H1 (cell line): ENCODE measurements around the gene RPUSD4. TPM values are rescaled to one million over a fixed set of nuclear protein-coding genes. Genes with fewer than 3 reads are reported as not detected.

Experiments used
- CTCF ChIA-PET: fragments of 300-600 bp; sonication (Branson Sonifier 250); formaldehyde crosslinking; loops from one replicate; lab custom pipeline; 2021; ENCODE audit not compliant: partially characterized antibody; lab: Charles Lee
- POLR2A ChIA-PET: fragments of 300-600 bp; sonication (Branson Sonifier 250); formaldehyde crosslinking; loops from one replicate; lab custom pipeline; 2021; ENCODE audit warnings: inconsistent platforms; ENCODE audit not compliant: partially characterized antibody; lab: Charles Lee
- DNase-seq, 2 experiments: peaks; one replicate each; pipeline versions ENCODE4 v3.0.0 to v3.0.0-alpha.2; 2010 to 2022; ENCODE audit warnings: low spot score in 2 of 2, low read depth in 1 of 2, mixed read lengths in 1 of 2
- FAIRE-seq: peaks from 2 replicates; lab custom pipeline; 2011; peaks lifted over from hg19 to GRCh38; lab: Jason Lieb, UNC
- H2AFZ ChIP-seq: 2 replicates; pipeline ENCODE4 v1.8.1; 2012; ENCODE audit warnings: low read length, inconsistent platforms
- H2AK5ac ChIP-seq: 2 replicates; pipeline ENCODE4 v1.6.1; 2013; ENCODE audit warnings: low read depth, low read length
- H2BK120ac ChIP-seq: replicated peaks from 2 replicates; pipeline ENCODE3; 2013; ENCODE audit warnings: low read depth, low read length, inconsistent platforms
- H2BK12ac ChIP-seq: 2 replicates; pipeline ENCODE4 v1.6.1; 2013; ENCODE audit warnings: low read depth, low read length
- H2BK15ac ChIP-seq: 2 replicates; pipeline ENCODE4 v1.6.1; 2013; ENCODE audit warnings: low read length
- H2BK20ac ChIP-seq: 2 replicates; pipeline ENCODE4 v1.6.1; 2013; ENCODE audit warnings: low read length
- H2BK5ac ChIP-seq: 2 replicates; pipeline ENCODE4 v1.6.1; 2013; ENCODE audit warnings: low read depth, low read length
- H3K14ac ChIP-seq: 2 replicates; pipeline ENCODE4 v1.6.1; 2013; ENCODE audit warnings: inconsistent platforms; ENCODE audit not compliant: insufficient read length
- H3K18ac ChIP-seq: 2 replicates; pipeline ENCODE4 v1.6.1; 2013; ENCODE audit warnings: low read length; ENCODE audit errors: extremely low read depth
- H3K23ac ChIP-seq: 2 replicates; pipeline ENCODE4 v1.6.1; 2013; ENCODE audit warnings: inconsistent platforms; ENCODE audit not compliant: insufficient read length
- H3K23me2 ChIP-seq: 2 replicates; pipeline ENCODE4 v1.6.1; 2013; ENCODE audit warnings: low read depth, low read length
- H3K27ac ChIP-seq: 2 replicates; pipeline ENCODE4 v1.6.1; 2011; ENCODE audit warnings: low read depth, low read length, inconsistent platforms
- H3K27me3 ChIP-seq, 4 experiments: replicated peaks in 1 of 4; 1 replicate in 1 of 4; 2 replicates in 3 of 4; pipeline versions ENCODE4 v1.6.1 to v1.8.1; 2011 to 2013; ENCODE audit warnings: low read length in 3 of 4, mild to moderate bottlenecking in 3 of 4, inconsistent platforms in 2 of 4, mixed read lengths in 2 of 4, moderate library complexity in 1 of 4; ENCODE audit not compliant: control insufficient read depth in 3 of 4, insufficient read depth in 3 of 4; ENCODE audit errors: extremely low read depth in 1 of 4
- H3K36me3 ChIP-seq, 4 experiments: 2 replicates each; pipeline versions ENCODE4 v1.6.1 to v1.8.1; 2011 to 2013; ENCODE audit warnings: mild to moderate bottlenecking in 4 of 4, low read length in 3 of 4, moderate library complexity in 2 of 4, control low read depth in 1 of 4, inconsistent platforms in 1 of 4; ENCODE audit not compliant: insufficient read depth in 4 of 4, control insufficient read depth in 2 of 4
- H3K4ac ChIP-seq: replicated peaks from 2 replicates; pipeline ENCODE3; 2013; ENCODE audit warnings: low read length, low read depth, mixed read lengths, inconsistent platforms; ENCODE audit not compliant: insufficient read length
- H3K4me1 ChIP-seq, 4 experiments: replicated peaks in 1 of 4; 1 replicate in 1 of 4; 2 replicates in 3 of 4; pipeline versions ENCODE4 v1.6.1 to v1.8.1; 2011 to 2013; ENCODE audit warnings: low read length in 3 of 4, inconsistent platforms in 2 of 4, mixed read lengths in 1 of 4; ENCODE audit not compliant: insufficient read depth in 4 of 4, control insufficient read depth in 3 of 4
- H3K4me2 ChIP-seq, 2 experiments: 2 replicates each; pipeline versions ENCODE4 v1.6.1 to v1.8.1; 2011 to 2013; ENCODE audit warnings: low read depth in 2 of 2, low read length in 2 of 2, control low read depth in 1 of 2, inconsistent platforms in 1 of 2, mild to moderate bottlenecking in 1 of 2; ENCODE audit not compliant: insufficient read depth in 1 of 2
- H3K4me3 ChIP-seq, 4 experiments: fragments of 200-600, 300-600 bp in 1 of 4; sonication (generic), shearing (Covaris generic), sonication (Bioruptor Twin) in 1 of 4; 2 replicates each; pipeline versions ENCODE4 v1.5.1 to v1.8.1; 2011 to 2016; ENCODE audit warnings: low read length in 4 of 4, low read depth in 3 of 4, control low read depth in 2 of 4, inconsistent platforms in 2 of 4, mild to moderate bottlenecking in 2 of 4, mixed read lengths in 1 of 4, moderate library complexity in 1 of 4; ENCODE audit not compliant: insufficient read depth in 2 of 4; ENCODE audit errors: extremely low read depth in 1 of 4
- H3K56ac ChIP-seq: replicated peaks from 2 replicates; pipeline ENCODE3; 2013; ENCODE audit warnings: low read depth, mild to moderate bottlenecking, mixed read lengths, low read length, inconsistent platforms; ENCODE audit not compliant: insufficient read length
- H3K79me1 ChIP-seq: 2 replicates; pipeline ENCODE4 v1.6.1; 2013; ENCODE audit warnings: low read depth, low read length, control low read depth
- H3K79me2 ChIP-seq, 2 experiments: 2 replicates each; pipeline versions ENCODE4 v1.6.1 to v1.8.1; 2012 to 2013; ENCODE audit warnings: low read length in 2 of 2, mild to moderate bottlenecking in 2 of 2, inconsistent platforms in 1 of 2; ENCODE audit not compliant: insufficient read depth in 2 of 2, control insufficient read depth in 1 of 2
- H3K9ac ChIP-seq, 4 experiments: replicated peaks in 1 of 4; 1 replicate in 1 of 4; 2 replicates in 3 of 4; pipeline versions ENCODE4 v1.6.1 to v1.8.1; 2011 to 2013; ENCODE audit warnings: low read depth in 3 of 4, low read length in 3 of 4, control low read depth in 2 of 4, mild to moderate bottlenecking in 2 of 4, moderate library complexity in 2 of 4, inconsistent platforms in 1 of 4; ENCODE audit errors: extremely low read depth in 1 of 4
- H3K9me3 ChIP-seq, 2 experiments: 2 replicates each; pipeline versions ENCODE4 v1.6.1 to v1.8.1; 2012 to 2013; ENCODE audit warnings: mild to moderate bottlenecking in 2 of 2, moderate library complexity in 2 of 2, control low read depth in 1 of 2, inconsistent platforms in 1 of 2, low read depth in 1 of 2, low read length in 1 of 2, mixed read lengths in 1 of 2; ENCODE audit not compliant: insufficient read depth in 2 of 2
- H4K20me1 ChIP-seq, 2 experiments: replicated peaks in 1 of 2; 2 replicates each; pipeline versions ENCODE3 to v1.8.1; 2011 to 2013; ENCODE audit warnings: inconsistent platforms in 2 of 2, low read length in 2 of 2, mild to moderate bottlenecking in 1 of 2; ENCODE audit not compliant: insufficient read depth in 2 of 2, control insufficient read depth in 1 of 2
- H4K5ac ChIP-seq: 2 replicates; pipeline ENCODE4 v1.6.1; 2013; ENCODE audit warnings: low read length, low read depth, mixed read lengths, inconsistent platforms; ENCODE audit not compliant: insufficient read length
- H4K8ac ChIP-seq: 2 replicates; pipeline ENCODE4 v1.8.0; 2013; ENCODE audit warnings: mild to moderate bottlenecking, moderate library complexity, low read length, inconsistent platforms; ENCODE audit not compliant: insufficient read depth; ENCODE audit errors: extremely low read depth
- H4K91ac ChIP-seq: replicated peaks from 2 replicates; pipeline ENCODE3; 2013; ENCODE audit warnings: low read length, mixed read lengths, inconsistent platforms; ENCODE audit not compliant: insufficient read length
- BRCA1 ChIP-seq: IDR thresholded peaks from 2 replicates; pipeline ENCODE4 v1.6.1; 2012; ENCODE audit warnings: low read depth, low read length, improper control_type of control experiment
- CHD2 ChIP-seq: IDR thresholded peaks from 2 replicates; pipeline ENCODE4 v1.6.1; 2012; ENCODE audit warnings: low read length, improper control_type of control experiment
- POLR2AphosphoS5 ChIP-seq: IDR thresholded peaks from 2 replicates; pipeline ENCODE4 v1.6.1; 2011; ENCODE audit warnings: low read depth, low read length
- SP1 ChIP-seq: IDR thresholded peaks from 2 replicates; pipeline ENCODE4 v1.6.1; 2011; ENCODE audit warnings: low read depth, low read length
- SUZ12 ChIP-seq: fragments of 200-600 bp; sonication (generic); IDR thresholded peaks from 2 replicates; pipeline ENCODE4 v1.6.1; 2012; ENCODE audit warnings: mild to moderate bottlenecking, inconsistent platforms, low read length, moderate library complexity, mixed read lengths
- WGBS, 2 experiments: shearing (Covaris generic) in 1 of 2; methylation state at CpG; one replicate each; pipeline versions ENCODE4 v1.1.6 to v1.1.7; 2013 to 2015; ENCODE audit warnings: low lambda C conversion rate in 2 of 2, mixed read lengths in 2 of 2, inconsistent platforms in 1 of 2, low coverage in 1 of 2, missing lambda C conversion rate in 1 of 2; ENCODE audit not compliant: insufficient replicate concordance in 2 of 2, insufficient coverage in 1 of 2, insufficient read length in 1 of 2; ENCODE audit errors: extremely low coverage in 1 of 2, missing lambda C conversion rate in 1 of 2; 5-methylcytosine and 5-hydroxymethylcytosine counted together
- polyA plus RNA-seq, 7 experiments: library from polyadenylated mRNA; depleted of rRNA in 3 of 7; stranded (reverse) in 5 of 7; unstranded in 2 of 7; fragments of >200 nt in 5 of 7; fragments of 200-250 nt in 2 of 7; gene quantifications; 1 replicate in 5 of 7; 2 replicates in 1 of 7; 4 replicates in 1 of 7; pipeline versions ENCODE4 v1.2.1 to v1.2.3, GENCODE V29; 2011 to 2013; ENCODE audit warnings: missing spikeins in 2 of 7, mixed read lengths in 2 of 7
- total RNA-seq: library from RNA; stranded (reverse); fragmentation: NEBNext Ultra II Directional; extraction: Animal tissue kit (Norgen Biotek cat#: 25700); gene quantifications from 2 replicates; pipeline ENCODE4 v1.2.1, GENCODE V29; 2021

Gene RPUSD4
- total and polyA plus RNA-seq, 2 of the 8 experiments (the other 6 are each of a cell fraction or from before 2014, with no cell fraction given), result 36.1 to 50.7 TPM

DNA sequence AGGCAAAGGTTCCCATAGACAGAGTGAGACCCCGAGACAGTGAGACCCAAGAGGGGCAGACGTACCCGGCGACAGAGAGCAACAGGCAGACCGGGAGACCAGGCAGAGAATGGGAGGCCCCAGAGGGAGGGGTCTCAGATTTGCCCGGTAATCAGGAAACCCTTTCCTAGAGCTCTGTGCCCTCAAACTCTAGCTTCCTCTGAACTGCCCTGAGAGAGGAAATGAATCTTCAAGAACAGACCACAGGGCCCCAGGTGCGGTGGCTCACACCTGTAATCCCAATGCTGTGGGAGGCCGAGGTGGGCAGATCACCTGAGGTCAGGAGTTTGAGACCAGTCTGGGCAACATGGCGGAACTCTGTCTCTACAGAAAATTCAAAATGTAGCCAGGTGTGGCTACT is 47.7 kb downstream of the RPUSD4 start:
- FAIRE-seq (no peak), DNase-seq (no peak)
- H4K8ac ChIP-seq, result no peak overlapping the region
- H3K4ac ChIP-seq, result no peak overlapping the region
- H4K20me1 ChIP-seq, result no peaks in the 10 kb centered on the region
- H3K4me1 ChIP-seq, result peaks cover 15 to 29% (median 22%) of the 10 kb centered on the region in 4 experiments
- H3K4me2 ChIP-seq, result no peak overlapping the region
- no peak overlapping the region for H3K18ac ChIP-seq
- no peak overlapping the region for H2BK15ac ChIP-seq
- no peak overlapping the region for H3K14ac ChIP-seq
- no peak overlapping the region for H4K5ac ChIP-seq
- no peak overlapping the region for H3K23ac ChIP-seq
- no peak overlapping the region for H3K9ac ChIP-seq
- ChIA-PET CTCF (interaction anchor here (0.8 to 1.8 kb wide), 5 partner anchors 12 to 245 kb away, joined by 3 to 5 read pairs (median 4); no protein-coding TSS in a partner anchor), POLR2A (interaction anchor here (1.2 kb wide), 1 partner anchor 571 kb away, joined by 3 read pairs; the partner anchor contains the start of gene STT3A)
- H2AK5ac ChIP-seq, result no peak overlapping the region
- H2BK20ac ChIP-seq, result no peak overlapping the region
- H2BK120ac ChIP-seq, result no peak overlapping the region
- no peak overlapping the region for H3K4me3 ChIP-seq
- no peak overlapping the region for H2BK12ac ChIP-seq
- H3K36me3 ChIP-seq, result no peaks in the 10 kb centered on the region
- no peak overlapping the region for H3K27ac ChIP-seq
- H3K79me1 ChIP-seq, result no peaks in the 10 kb centered on the region
- no peak overlapping the region for H3K56ac ChIP-seq
- H4K91ac ChIP-seq, result no peak overlapping the region
- no peak overlapping the region for H2BK5ac ChIP-seq
- no peaks in the 10 kb centered on the region; the same call in 1 of the 2 replicates for H3K23me2 ChIP-seq
- H3K27me3 ChIP-seq, result no peaks in the 10 kb centered on the region; a peak in 1 of 7 replicates
- TF ChIP-seq POLR2AphosphoS5, result no peak
- TF ChIP-seq BRCA1, result no peak
- TF ChIP-seq SP1, result no peak
- no peak for TF ChIP-seq SUZ12
- no peak for TF ChIP-seq CHD2
- H2AFZ ChIP-seq, result no peak overlapping the region
- H3K79me2 ChIP-seq, result no peaks in the 10 kb centered on the region
- H3K9me3 ChIP-seq, result no peaks in the 10 kb centered on the region
- WGBS, 2 experiments, result 82% methylated on average over 9 of the region's 9 CpGs; no CpG with 5 or more reads in 1 of the 2 experiments
